Stimulated activated CD4-positive, alpha-beta T cell treated with anti-CD3 and anti-CD28 coated beads, TNF-alpha, amount 100 ng/mL, for 24 hours (primary cell): Measurements from ENCODE around the gene BMP7.

ENCODE experiments used
- DNase-seq, 3 experiments: peaks; one replicate each; pipeline ENCODE4 v3.0.0-alpha.2; 2020; ENCODE audit warnings: low read depth in 3 of 3

Gene BMP7

GRCh38 chr20:57266291-57267157, at the start of gene BMP7:
BMP7 (minus strand) TSS chr20:57266641; CDS start chr20:57266122, 519 bp downstream.
- DNase-seq = no peak

- no peak for DNase-seq
These were observed 49.6 kb upstream of the BMP7 start for GRCh38 chr20:57315976-57316480.

- DNase-seq = no peak
These were observed 48.9 kb upstream of the BMP7 start for GRCh38 chr20:57315083-57315975.

- DNase-seq = no peak
These were observed 47.5 kb upstream of the BMP7 start for GRCh38 chr20:57313951-57314350.

GRCh38 chr20:57313230-57313629, 46.8 kb upstream of the BMP7 start:
- no peak for DNase-seq

GRCh38 chr20:57312138-57312537, 45.7 kb upstream of the BMP7 start:
- DNase-seq = no peak

- no peak for DNase-seq
These were observed 44.5 kb upstream of the BMP7 start for GRCh38 chr20:57310821-57311514.

GRCh38 chr20:57309544-57310115, 43.2 kb upstream of the BMP7 start:
- DNase-seq = no peak

- no peak for DNase-seq
These were observed 42.2 kb upstream of the BMP7 start for GRCh38 chr20:57308451-57309271.

- no peak for DNase-seq
These were observed 40.3 kb upstream of the BMP7 start for GRCh38 chr20:57306747-57307146.

- no peak for DNase-seq
These were observed 34.6 kb upstream of the BMP7 start for GRCh38 chr20:57301026-57301425.

- no peak for DNase-seq
These were observed 32.0 kb upstream of the BMP7 start for GRCh38 chr20:57298457-57298856.

GRCh38 chr20:57294550-57294949, 28.1 kb upstream of the BMP7 start:
- no peak for DNase-seq

GRCh38 chr20:57293995-57294394, 27.6 kb upstream of the BMP7 start:
- DNase-seq = no peak

GRCh38 chr20:57292611-57293010, 26.2 kb upstream of the BMP7 start:
- no peak for DNase-seq

- no peak for DNase-seq
These were observed 25.3 kb upstream of the BMP7 start for GRCh38 chr20:57291694-57292093.

- no peak for DNase-seq
These were observed 24.6 kb upstream of the BMP7 start for GRCh38 chr20:57291003-57291402.

- DNase-seq = no peak
These were observed 23.7 kb upstream of the BMP7 start for GRCh38 chr20:57290178-57290484.

- no peak for DNase-seq
These were observed 23.1 kb upstream of the BMP7 start for GRCh38 chr20:57289391-57290177.

- no peak for DNase-seq
These were observed 22.3 kb upstream of the BMP7 start for GRCh38 chr20:57288651-57289277.
